Mucosa of descending colon (tissue), 3 donors: Measurements from ENCODE around the gene ST6GALNAC3. TPM values are rescaled to one million over a fixed set of nuclear protein-coding genes. Genes with fewer than 3 reads are reported as not detected.

Source experiments
- ATAC-seq: fragments of 200-7000 bp; cut with Tn5 transposase; one replicate; pipeline ENCODE4 v1.9.1; 2020; ENCODE audit warnings: mild to moderate bottlenecking, moderate library complexity
- DNase-seq, 3 donors: peaks; one replicate each; pipeline ENCODE4 v3.0.0-alpha.2; 2020
- H3K36me3 ChIP-seq: fragments of 200-600 bp; one replicate; pipeline ENCODE4 v1.8.0; 2021; ENCODE audit warnings: low read depth, mild to moderate bottlenecking
- H3K4me1 ChIP-seq: fragments of 200-600 bp; one replicate; pipeline ENCODE4 v1.8.0; 2021; ENCODE audit warnings: low read depth, mild to moderate bottlenecking
- H3K4me3 ChIP-seq: fragments of 200-600 bp; one replicate; pipeline ENCODE4 v1.8.0; 2021; ENCODE audit warnings: mild to moderate bottlenecking
- H3K9me3 ChIP-seq: fragments of 200-600 bp; one replicate; pipeline ENCODE4 v1.8.0; 2021; ENCODE audit warnings: mild to moderate bottlenecking
- intact Hi-C, 2 donors: fragments of 100-400 bp; cut with DNase I in 1 of 2; cut with micrococcal nuclease in 1 of 2; formaldehyde crosslinking; loops; one replicate each; pipeline versions ENCODE4 v1.11.0 to v1.11.1; 2022; cut with DNase I, micrococcal nuclease
- total RNA-seq, 3 donors: library from RNA; stranded (reverse); fragmentation: NEBNext Ultra II Directional in 2 of 3; extraction: Animal tissue kit (Norgen Biotek cat#: 25700) in 2 of 3; gene quantifications; one replicate each; pipeline versions ENCODE4 v1.2.1 to v1.2.4, GENCODE V29; 2021 to 2023
- TF ChIP-seq, protein P1 (sequence below): fragments of 200-600 bp; IDR thresholded peaks from one replicate; pipeline ENCODE4 v1.8.0; 2022; ENCODE audit warnings: antibody characterized with exemption, mild to moderate bottlenecking
- donor health status: DM: no; HTN: no; CAD: no; lungs with moderate emphysema.
- donor health status: DM: no; HTN: no; CAD: no.
- donor health status: DM: no; HTN: yes; CAD: no.

Gene ST6GALNAC3
- total RNA-seq, 3 donors from 2014 or later: 5.4 to 9.0 (median 6.7) TPM

GRCh38 chr1:76585980-76586674, 511.6 kb downstream of the ST6GALNAC3 start:
- no peak for DNase-seq
- H3K4me1 ChIP-seq: no peaks in the 10 kb centered on the region
- H3K36me3 ChIP-seq: no peaks in the 10 kb centered on the region
- H3K9me3 ChIP-seq: no peaks in the 10 kb centered on the region
- intact Hi-C loops: no loop called here
- TF ChIP-seq, protein P1, sequence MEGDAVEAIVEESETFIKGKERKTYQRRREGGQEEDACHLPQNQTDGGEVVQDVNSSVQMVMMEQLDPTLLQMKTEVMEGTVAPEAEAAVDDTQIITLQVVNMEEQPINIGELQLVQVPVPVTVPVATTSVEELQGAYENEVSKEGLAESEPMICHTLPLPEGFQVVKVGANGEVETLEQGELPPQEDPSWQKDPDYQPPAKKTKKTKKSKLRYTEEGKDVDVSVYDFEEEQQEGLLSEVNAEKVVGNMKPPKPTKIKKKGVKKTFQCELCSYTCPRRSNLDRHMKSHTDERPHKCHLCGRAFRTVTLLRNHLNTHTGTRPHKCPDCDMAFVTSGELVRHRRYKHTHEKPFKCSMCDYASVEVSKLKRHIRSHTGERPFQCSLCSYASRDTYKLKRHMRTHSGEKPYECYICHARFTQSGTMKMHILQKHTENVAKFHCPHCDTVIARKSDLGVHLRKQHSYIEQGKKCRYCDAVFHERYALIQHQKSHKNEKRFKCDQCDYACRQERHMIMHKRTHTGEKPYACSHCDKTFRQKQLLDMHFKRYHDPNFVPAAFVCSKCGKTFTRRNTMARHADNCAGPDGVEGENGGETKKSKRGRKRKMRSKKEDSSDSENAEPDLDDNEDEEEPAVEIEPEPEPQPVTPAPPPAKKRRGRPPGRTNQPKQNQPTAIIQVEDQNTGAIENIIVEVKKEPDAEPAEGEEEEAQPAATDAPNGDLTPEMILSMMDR: no peak
- ATAC-seq: no peak
- H3K4me3 ChIP-seq: no peak overlapping the region

- Histone ChIP-seq H3K36me3 (no peaks in the 10 kb centered on the region), H3K4me1 (no peaks in the 10 kb centered on the region), H3K4me3 (no peak overlapping the region), H3K9me3 (no peaks in the 10 kb centered on the region)
- intact Hi-C loops: no loop called here
- ATAC-seq (no peak), DNase-seq (no peak)
- TF ChIP-seq, protein P1: no peak
Observed at GRCh38 chr1:76587212-76587611, 512.7 kb downstream of the ST6GALNAC3 start.

DNA sequence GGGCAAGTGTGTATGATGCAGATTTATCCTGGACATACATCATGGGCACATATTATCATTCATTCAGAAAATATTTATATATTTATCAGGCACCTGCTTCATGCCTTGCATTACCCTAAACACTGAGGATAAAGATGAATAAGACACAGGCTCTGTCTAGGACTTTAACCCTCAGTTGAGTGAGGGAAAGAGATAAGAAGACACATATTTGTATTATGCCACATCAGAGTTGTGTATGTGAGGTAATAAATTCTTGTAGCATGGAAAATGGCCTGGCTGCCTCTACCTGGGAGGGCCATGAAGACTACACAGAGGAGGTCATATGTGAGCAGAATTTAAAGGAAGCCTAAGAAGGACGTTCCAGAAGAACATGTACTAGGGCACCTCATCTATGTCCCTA, 516.9 kb downstream of the ST6GALNAC3 start:
- no peak for ATAC-seq
- H3K9me3 ChIP-seq: no peaks in the 10 kb centered on the region
- no peak overlapping the region for H3K4me3 ChIP-seq
- H3K4me1 ChIP-seq: no peaks in the 10 kb centered on the region
- H3K36me3 ChIP-seq: no peaks in the 10 kb centered on the region
- intact Hi-C loops: no loop called here
- TF ChIP-seq, protein P1: no peak
- DNase-seq: no peak

GRCh38 chr1:76591963-76592362, 517.4 kb downstream of the ST6GALNAC3 start:
- DNase-seq: no peak
- intact Hi-C loops: no loop called here
- Histone ChIP-seq H3K36me3 (no peaks in the 10 kb centered on the region), H3K4me3 (no peak overlapping the region), H3K9me3 (no peaks in the 10 kb centered on the region), H3K4me1 (no peaks in the 10 kb centered on the region)
- TF ChIP-seq, protein P1: no peak
- no peak for ATAC-seq

- no peak for ATAC-seq
- TF ChIP-seq, protein P1: no peak
- intact Hi-C loops: no loop called here
- Histone ChIP-seq H3K9me3 (no peaks in the 10 kb centered on the region), H3K4me3 (no peak overlapping the region), H3K36me3 (no peaks in the 10 kb centered on the region), H3K4me1 (no peaks in the 10 kb centered on the region)
- DNase-seq: no peak
Observed at GRCh38 chr1:76593141-76593540, 518.6 kb downstream of the ST6GALNAC3 start.

DNA sequence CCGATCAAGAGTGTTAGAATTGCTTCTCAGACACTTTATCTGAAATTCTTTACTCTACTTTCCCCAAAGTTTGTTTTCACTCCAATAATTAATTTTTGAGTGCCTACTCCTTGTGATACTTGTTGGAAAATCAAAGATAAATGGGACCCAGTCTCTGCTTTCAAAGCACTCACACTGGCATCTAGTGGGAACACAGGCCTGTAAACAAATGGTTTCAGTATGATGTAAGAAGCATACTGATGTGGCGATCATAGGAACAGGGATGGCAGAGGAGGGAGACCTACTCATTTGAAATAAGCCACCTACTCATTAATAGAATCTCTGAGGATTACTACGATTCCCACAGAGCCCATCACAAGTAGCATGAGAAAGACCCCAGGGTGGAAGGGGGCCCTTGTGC, 519.1 kb downstream of the ST6GALNAC3 start:
- DNase-seq (no peak), ATAC-seq (no peak)
- no peak overlapping the region for H3K4me3 ChIP-seq
- H3K9me3 ChIP-seq: no peaks in the 10 kb centered on the region
- intact Hi-C loops: no loop called here
- H3K36me3 ChIP-seq: no peaks in the 10 kb centered on the region
- TF ChIP-seq, protein P1: no peak
- H3K4me1 ChIP-seq: no peaks in the 10 kb centered on the region
